ENCODE measurements around the gene SELENON.
"Not testable (repeated sequence)": the region's sequence is repeated elsewhere in the genome, so short reads cannot be mapped to it uniquely, and the experiment has no call there.

DNA sequence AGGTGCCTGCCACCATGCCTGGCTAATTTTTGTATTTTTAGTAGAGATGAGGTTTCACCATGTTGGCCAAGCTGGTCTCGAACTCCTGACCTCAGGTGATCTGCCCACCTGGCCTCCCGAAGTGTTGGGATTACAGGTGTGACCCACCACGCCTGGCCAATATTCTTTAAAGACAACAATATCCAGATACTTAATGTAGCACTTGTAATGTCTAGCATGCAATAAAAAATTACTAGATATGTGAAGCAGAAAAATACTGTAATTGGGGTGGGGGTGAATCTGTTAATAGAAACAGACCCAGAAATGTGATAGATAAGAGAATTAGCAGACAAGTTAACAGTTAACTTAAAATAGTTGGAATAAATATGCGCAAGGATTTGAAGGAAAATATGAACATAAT is 39.8 kb downstream of the SELENON start:
- TF ChIP-seq, protein P1, sequence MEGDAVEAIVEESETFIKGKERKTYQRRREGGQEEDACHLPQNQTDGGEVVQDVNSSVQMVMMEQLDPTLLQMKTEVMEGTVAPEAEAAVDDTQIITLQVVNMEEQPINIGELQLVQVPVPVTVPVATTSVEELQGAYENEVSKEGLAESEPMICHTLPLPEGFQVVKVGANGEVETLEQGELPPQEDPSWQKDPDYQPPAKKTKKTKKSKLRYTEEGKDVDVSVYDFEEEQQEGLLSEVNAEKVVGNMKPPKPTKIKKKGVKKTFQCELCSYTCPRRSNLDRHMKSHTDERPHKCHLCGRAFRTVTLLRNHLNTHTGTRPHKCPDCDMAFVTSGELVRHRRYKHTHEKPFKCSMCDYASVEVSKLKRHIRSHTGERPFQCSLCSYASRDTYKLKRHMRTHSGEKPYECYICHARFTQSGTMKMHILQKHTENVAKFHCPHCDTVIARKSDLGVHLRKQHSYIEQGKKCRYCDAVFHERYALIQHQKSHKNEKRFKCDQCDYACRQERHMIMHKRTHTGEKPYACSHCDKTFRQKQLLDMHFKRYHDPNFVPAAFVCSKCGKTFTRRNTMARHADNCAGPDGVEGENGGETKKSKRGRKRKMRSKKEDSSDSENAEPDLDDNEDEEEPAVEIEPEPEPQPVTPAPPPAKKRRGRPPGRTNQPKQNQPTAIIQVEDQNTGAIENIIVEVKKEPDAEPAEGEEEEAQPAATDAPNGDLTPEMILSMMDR (IDR thresholded peaks at IDR 0.05), result not testable (repeated sequence)
- TF ChIP-seq POLR2A (IDR thresholded peaks at IDR 0.05), result not testable (repeated sequence)
